Dermis blood vessel endothelial cell (primary cell): Measurements from ENCODE around the gene UNKL. TPM values are rescaled to one million over a fixed set of nuclear protein-coding genes. Genes with fewer than 3 reads are reported as not detected.

Experiments used
- DNase-seq: peaks from one replicate; pipeline ENCODE4 v3.0.0; 2010
- total RNA-seq: library from RNA; depleted of rRNA; stranded (reverse); fragments of >200 nt; gene quantifications from 2 replicates; pipeline ENCODE4 v1.2.3, GENCODE V29; 2014

Gene UNKL
- total RNA-seq, 1 donor from 2014 or later = 8.2 TPM

DNA sequence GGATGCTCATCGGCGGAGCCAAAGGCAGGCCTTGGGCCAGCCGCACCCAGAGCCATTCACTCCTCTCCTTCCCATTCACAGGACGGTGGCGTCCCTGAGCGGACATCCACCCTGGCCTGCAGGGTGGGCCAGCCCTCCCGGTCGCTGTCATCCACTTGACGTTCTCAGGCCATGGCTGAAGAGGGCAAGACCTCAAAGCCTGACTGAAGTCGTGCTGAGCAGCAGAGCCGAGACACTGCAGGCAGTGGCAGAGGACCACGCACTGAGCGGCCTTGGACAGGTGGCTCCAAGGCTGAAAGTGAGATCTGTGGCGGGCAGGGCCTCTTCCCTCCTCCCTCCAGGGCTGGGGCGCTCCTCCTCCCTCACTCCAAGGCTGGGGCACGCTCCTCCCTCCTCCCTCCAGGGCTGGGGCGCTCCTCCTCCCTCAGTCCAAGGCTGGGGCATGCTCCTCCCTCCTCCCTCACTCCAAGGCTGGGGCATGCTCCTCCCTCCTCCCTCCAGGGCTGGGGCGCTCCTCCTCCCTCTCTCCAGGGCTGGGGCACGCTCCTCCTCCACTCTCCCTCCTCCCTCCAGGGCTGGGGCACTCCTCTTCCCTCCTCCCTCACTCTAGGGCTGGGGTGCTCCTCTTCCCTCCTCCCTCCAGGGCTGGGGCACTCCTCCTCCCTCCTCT is 38.6 kb downstream of the UNKL start:
- DNase-seq = no peak

DNA sequence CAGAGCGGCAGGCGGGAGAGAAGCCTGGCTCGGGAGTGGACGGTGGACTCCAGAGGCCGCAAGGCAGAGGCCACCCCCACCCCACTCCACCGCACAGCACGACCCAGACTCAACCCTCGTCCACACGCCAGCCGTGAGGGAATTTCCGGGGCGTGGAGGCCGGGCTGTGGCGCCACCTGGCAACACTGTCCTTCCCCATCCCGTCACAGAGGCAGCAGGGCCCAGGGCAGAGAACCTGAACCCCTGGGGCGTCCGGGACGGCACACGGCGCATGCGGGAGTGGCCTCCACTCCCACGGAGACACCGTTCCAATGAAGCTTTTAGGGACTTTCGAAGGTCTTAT is 39.2 kb downstream of the UNKL start:
- DNase-seq = no peak

DNA sequence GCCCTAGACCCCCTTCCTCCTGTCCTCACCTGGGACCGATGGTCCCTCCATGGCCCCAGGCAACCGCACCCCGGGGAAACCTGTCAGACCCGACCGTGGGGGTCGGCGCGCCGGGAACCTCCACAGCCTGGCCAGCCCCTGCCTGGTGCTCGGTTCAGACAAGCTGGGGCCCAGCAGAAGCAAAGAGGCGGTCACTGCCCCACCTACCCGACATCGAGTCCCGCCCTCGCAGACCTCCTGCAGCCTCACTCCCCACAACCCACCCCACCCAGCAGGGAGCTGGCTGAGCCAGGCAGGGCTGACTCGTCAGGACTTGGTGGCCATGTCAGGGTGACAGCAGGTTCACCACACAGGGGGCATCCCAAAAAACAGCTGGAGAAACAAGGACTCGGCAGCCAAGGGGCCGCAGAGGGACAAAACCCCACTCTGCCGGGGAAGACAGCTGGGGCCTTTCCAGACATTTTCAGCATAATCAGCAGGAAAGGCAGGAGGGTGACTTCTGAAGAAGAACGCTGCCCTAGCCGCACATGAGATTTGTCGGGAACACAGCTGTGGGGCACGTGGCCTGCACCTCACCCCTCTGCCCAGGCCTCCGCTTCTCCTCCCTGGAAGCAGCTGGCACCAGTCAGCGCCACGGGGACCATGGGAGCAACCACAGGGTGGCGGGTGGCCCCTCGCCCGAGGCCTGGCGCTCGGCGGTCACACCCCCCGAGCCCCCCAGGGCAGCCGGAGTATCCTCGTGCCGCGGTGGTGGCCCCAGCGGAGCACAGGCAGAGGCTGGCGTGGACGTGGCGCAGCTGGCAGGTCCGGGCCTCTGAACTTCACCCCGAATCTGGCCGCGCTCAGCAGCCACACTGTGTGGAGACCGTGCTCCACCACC is 39.8 kb downstream of the UNKL start:
- no peak for DNase-seq

DNA sequence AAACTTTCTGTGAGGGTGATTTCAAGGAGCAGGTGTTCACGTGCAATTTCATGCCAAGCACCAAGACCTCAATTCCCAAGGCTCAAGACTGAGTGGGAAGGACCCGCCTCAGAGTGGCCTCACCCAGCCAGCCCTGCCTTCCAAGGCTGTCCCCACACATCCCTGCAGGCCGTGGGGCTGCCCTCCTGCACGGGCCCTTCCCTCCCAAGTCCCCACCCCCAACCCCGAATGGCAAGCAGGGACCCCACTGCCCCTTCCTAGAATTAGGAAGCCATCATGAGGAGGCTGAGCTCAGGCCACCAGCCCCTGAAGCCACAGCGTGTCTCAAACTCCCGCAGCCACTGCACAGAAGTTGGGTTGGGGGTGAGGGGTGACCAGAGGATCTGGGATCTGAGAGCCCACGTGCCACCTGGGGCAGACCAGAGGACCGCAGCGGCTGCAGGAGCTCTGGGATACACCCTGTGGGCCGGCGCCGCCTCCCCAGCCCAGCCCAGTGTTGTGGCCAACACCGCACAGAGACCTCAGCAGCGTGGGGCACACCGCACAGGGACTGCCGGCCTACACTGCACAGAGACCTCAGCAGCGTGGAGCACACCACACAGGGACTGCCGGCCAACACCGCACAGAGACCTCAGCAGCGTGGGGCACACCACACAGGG is 42.1 kb downstream of the UNKL start:
- no peak for DNase-seq

DNA sequence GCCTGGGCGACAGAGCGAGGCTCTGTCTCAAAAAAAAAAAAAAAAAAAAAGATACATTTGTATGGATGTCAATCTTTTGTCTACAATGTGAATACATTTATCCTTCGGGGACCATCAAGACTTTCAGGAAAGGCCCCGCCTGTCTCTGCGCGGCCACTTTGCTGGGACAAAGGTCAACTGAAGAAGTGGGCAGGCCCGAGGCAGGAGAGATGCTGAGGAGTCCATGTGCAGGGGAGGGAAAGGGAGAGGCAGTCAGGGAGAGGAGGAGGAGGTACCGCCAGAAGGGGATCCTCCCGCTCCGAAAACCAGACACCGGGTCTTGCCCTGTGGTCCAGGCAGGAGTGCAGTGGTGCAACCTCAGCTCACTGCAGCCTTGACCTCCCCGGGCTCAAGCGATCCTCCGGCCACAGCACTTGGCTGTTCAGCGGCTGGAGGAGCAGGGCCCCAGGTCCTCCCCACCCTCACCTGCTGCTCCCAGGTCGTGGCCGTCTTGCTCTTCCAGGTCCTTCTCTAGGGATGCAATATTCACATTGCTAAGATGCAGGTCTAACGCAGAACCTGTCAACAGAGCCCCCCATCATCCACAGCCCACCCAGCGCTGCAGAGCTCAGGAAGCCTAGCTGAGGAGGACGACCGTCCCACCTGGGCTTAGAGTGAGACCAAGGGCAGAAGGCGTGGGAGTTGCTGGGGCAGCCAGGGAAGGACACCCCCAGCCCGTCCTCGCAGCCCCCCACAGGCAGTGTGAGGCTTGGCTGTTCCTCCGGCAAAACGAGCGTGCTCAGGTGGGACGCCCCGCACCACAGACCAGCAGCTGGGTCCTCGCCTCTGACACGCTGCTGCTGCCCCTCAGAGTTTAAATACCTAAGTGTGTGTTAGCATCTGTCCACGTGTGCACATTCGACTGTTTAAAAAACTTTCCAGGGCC is 43.2 kb downstream of the UNKL start:
- DNase-seq = no peak

DNA sequence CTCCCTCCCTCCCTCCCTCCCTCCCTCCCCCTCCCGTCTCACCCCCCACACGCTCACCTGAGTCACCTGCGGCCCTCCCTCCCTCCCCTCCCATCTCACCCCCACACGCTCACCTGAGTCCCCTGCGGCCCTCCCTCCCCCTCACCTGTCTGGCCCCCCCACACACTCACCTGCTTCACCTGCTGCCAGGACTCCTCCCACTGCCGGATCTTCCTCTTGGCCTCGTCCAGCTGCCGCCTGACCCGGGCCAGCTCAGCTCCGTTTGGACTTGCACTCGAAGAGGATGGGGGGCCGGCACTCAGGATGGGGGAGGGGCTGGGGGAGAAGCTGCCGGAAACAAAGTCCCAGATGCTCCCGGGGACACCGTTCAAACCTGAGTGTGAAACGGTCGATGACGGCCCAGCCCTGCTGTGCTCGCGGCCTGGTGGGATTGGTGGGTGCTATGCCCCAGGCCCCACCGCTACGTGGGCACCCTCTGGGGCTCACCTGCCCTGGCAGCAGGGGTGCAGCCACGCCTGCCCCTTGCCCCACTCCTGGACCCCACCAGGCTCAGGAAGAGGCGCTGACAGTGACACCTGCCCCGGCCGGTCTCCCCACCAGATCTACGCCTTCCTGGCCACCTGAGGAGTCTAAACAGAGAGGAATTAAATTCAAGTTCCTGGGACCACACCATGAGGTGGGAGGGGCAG is 46.9 kb downstream of the UNKL start:
- no peak for DNase-seq

DNA sequence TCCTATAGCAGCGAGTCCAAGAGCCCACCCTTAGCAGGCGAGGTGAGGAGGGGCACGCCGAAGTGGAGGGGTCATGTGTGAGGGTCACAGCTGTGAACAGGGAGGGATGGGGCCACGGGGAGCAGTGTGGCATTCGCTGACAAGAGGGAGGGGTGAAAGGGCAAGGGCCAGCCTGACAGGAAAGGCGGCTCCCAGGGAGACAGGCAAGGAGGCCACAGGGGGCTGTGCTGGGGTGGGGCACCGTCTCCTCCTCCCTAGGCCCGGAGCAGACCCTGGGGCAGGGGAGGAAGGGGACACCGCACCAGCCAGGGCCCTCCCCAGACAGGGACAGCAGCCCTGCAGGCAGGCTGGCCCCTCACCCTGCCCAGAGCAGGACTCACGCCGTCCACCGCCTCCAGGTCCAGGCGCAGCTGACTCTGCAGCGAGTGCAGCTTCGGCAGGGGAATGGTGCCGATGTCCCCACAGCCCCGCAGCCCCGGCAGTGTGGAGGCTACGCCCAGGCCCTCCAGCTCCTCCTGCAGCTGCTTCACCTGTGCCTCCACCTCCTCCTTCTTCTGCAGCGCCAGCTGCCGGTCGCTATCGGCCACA is 47.7 kb downstream of the UNKL start:
- DNase-seq = no peak

DNA sequence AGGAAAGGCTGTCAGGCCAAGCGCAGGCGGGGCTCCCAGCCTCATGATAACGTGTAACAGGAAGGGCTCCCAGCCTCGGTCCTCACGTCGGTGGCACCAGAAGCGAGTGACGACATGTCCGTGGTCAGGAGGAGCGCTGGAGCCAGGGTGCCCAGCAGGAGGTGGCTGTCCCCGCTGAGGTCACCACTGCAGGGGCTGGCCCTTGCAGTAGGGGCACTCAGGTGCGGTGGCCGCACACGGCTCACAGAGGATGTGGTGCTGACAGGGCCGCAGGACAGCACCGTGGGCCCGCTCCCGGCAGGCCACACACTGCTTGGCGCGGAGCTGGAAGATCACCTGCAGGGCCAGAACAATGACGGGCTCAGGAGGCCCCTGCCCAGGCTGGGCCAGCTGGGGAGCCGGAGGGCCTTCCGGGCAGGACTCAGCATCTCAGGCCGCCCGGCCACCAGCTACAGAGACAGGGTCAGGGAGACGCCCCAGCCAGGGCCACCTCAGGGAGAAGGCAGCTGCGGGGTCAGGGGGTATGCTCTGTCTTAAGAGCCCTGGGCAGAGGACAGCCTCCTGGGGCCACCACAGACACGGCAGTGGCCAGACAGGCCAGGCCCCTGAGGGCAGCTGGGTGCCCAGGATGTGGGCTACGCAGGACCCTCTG is 48.3 kb downstream of the UNKL start:
- no peak for DNase-seq

DNA sequence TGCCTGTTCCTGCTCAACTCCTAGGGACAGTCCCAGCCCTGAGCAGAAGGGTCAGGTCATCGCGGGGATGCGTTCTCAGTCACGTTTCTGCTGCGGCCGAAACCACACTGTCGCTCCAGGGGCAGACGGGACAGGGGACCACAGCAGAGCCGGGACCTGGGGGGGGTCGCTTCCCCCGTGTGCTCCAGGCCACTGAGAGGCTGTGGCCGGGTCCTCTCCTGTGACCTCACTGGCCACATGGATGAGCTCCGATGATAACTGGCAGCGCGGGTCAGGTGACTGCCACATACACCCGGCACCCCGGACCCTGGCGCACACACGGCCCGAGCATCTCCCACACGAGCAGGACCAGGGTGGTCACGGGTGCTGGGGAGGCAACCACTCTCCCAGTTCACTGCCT is 50.0 kb downstream of the UNKL start:
- DNase-seq = no peak

DNA sequence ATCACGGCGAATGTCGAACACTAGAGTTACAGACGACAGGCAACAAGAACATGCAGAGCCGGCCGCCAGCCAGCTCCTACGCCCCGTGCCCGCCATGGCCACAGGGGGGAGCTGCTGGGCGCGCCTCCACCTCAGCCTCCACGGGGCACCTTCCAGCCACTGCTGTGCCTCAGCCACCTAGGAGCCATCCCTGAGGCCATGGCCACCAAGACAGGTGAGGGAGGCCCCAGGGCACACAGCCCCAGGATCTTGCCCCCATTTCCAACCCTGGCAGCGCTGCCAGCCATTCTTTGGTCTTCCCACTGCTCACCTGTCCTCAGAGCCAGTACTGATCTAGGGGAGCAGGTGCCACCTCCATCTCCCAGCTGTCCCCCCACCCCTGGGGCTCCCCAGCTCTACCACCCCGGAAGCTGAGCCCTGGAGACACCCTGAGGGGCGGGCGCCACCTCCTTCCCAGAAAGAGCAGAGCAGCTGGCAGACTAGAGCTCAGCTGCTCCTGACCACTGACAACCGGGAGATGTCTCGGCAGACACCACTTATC is 50.9 kb downstream of the UNKL start:
- peak; percentile 75 for DNase-seq

DNA sequence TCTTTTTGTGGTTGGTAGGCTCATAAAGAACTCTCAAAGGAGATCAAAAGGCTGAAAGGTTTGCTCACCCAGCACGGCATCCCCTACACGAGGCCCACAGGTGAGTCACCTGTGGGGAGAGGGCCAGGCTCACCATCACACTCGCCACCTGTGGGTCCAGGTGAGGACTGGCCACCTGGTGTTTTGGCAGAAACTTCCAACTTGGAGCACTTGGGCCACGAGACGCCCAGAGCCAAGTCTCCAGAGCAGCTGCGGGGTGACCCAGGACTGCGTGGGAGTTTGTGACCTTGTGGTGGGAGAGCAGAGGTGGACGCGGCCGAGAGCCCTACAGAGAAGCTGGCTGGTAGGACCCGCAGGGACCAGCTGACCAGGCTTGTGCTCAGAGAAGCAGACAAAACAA is 51.7 kb downstream of the UNKL start:
- DNase-seq = no peak

DNA sequence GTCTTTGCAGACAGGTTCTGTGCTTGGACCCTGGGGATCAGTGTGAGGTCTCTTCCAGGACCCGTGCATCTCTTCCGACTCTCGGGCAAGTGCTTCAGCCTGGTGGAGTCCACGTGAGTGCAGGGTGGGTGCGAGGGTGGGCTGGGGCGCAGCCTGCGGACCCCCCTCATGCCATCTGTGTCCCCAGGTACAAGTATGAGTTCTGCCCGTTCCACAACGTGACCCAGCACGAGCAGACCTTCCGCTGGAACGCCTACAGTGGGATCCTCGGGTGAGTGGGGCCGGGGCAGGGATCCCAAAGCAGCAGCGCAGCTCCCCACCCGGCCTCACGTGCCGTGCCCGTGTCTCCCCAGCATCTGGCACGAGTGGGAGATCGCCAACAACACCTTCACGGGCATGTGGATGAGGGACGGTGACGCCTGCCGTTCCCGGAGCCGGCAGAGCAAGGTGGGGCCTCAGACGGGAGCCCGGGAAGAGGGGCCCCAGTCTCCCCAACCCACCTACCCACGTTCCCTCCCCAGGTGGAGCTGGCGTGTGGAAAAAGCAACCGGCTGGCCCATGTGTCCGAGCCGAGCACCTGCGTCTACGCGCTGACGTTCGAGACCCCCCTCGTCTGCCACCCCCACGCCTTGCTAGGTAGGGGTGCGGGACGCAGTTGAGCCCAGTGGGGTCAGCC is 52.7 kb downstream of the UNKL start:
- DNase-seq = no peak

DNA sequence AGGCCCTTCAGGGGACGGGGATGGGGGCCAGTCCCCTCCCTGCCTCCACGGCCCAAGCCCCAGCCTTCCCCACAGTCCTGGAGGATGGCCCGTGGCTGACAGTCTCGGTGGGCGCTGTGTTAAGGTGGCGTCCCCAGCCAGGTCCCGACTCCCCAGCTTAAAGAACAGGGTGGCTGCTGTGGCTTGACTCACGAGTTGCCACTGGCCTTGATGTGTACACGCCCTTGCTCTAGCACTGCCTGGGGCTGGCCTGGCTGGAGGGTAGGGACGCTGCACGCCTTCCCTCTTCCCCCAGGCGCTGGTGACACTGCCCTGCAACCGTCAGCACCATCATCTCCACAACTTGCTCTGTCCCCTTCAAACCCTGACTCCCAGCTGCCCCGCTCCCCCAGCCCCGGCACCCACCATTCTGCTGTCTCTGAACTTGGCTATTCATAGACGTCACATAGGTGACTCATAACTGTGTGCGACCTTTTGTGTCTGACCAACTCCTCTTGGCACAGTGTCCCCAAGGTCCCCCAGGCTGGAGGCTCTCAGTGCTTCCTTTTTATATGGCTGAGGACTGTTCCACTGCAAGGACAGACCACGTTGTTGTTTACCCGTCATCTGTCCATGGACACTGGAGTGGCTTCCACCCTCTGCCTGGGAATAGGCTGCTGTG is 56.5 kb downstream of the UNKL start:
- DNase-seq = no peak

DNA sequence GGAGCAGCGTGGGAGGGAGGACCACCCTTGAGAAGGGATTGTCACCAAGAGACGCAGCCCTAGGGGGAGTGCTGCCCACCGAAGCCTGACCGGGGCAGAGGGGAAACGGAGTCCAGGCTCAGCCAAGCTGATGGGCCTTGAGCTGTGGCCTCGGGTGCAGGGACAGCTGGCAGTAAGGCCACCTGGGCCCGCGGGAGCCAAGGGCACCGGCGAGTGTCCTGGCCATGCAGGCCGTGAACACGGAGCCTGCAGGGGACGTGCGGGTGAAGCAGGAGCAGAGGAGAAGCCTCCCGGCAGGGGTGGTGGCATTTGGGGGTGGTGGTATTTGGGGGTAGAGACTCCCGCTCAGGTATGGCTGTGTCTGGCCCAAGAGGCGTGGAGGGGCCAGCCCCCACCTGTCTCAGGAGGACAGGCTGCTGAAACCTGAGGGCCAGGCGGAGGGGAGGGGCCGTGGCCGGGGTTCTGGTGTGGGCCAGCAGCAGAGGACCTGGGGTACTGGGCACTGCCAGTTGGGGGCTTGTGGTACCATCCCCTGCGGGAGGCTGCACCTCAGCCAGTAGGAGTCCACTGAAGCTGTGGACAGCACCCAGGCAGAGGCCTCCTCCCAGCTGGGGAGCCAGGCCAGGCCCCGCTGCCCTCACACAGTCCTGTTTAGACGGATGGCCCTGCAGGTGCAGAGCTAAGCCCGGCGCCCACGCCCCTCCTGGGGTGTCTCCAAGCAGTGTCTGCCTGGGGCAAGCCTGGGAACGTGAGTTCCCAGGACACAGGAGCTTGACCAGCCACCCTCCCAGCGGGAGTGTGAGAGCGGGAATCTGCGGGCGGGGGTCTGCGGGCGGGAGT is 58.2 kb downstream of the UNKL start:
- DNase-seq = no peak

DNA sequence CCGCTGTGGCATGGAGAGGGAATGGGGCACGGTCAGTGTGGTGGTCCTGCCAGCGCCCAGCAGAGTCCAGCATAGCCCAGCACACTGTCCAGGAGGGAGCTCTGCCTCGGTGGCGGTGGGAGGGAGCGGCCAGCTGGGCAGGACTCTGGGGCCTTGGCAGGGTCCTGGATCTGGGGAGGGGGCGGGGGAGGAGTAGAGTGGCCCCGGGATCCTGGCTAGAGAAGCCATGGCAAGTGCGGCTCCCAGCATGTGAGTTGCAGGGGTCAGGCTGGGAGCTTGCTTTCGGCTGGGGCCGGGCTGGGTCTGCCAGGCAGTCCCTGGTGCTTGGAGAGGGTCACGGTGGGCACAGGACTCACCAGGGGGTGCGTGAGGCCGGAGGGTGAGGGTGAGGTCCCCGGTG is 58.9 kb downstream of the UNKL start:
- no peak for DNase-seq

DNA sequence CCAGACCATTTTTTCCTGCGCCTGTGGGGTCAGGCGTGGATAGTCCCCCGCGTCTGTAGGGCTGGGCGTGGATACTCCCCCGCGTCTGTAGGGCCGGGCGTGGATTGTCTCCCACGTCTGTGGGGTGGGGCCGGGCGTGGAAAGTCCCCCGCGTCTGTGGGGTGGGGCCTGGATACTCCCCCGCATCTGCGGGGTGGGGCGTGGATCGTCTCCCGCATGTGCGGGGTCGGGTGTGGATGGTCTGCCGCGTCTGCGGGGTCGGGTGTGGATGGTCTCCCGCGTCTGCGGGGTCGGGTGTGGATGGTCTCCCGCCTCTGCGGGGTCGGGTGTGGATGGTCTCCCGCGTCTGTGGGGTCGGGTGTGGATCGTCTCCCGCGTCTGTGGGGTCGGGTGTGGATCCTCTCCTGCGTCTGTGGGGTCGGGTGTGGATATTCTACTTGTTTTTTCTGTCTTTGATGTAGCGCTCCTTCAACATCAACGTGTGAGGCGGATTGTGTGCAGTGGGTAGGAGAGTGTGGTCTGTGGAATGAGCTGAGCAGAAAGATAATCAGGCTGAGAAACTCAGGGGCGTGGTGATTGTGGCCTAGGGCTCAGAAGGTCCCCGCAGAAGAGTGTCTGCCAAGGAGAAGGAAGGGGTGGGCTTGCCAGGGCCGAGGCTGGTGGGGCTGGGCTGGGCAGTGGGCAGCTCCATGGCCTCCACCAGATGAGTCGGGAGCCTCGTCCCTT is 59.5 kb downstream of the UNKL start:
- no peak for DNase-seq

DNA sequence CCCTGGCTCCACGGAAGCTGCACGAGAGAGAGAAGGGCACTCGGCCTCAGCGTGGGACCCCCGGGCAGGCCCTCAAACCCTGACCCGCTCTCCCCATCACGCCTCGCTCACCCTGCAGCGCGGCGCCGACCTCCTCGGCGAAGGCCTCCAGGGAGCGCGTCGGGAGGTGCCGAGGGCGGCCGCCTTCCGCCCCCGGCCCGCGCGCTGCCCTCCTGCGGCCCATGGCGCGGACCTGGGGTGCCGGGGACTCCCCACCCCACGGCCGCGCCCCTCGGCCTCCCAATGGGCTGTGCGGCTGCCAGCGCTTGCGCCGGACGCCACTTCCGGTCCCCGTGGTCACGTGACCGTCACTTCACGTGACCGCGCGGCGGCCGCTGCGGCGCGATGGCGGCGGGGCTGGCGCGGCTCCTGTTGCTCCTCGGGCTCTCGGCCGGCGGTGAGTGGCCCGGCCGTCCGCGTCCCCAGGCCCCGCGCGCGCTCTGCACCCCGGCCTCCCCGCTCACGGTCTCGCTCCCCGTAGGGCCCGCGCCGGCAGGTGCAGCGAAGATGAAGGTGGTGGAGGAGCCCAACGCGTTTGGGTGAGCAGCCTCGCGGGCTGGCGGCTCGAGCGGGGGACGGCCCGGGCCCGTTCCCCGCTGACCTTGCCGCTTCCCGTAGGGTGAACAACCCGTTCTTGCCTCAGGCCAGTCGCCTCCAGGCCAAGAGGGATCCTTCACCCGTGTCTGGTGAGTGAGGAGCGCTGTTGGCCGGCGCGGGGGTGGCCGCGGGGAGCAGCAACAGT is 62.7 kb downstream of the UNKL start, which contains the start of the genes GNPTG and TSR3:
Gene GNPTG, plus strand, starts transcription at position 350 of the 781 bp plus-strand sequence. Its CDS starts 35 bp downstream, at position 385.
Gene TSR3, minus strand, starts transcription at position 297 of the 781 bp plus-strand sequence. Its CDS starts 74 bp downstream, at position 223.
- DNase-seq = peak; percentile 93
